PFSK-1 (cell line): ENCODE measurements around the gene CHST2.

ENCODE experiments used
- FOXP2 ChIP-seq: optimal IDR thresholded peaks from 2 replicates; pipeline ENCODE3; 2011; ENCODE audit warnings: borderline replicate concordance, control low read depth, inconsistent platforms; ENCODE audit not compliant: insufficient read depth; ENCODE audit errors: extremely low read length, extremely low read depth
- POLR2AphosphoS5 ChIP-seq: IDR thresholded peaks from 2 replicates; pipeline ENCODE4 v1.6.1; 2012; ENCODE audit warnings: low read depth, mild to moderate bottlenecking, control low read depth, low read length, moderate library complexity
- SIN3A ChIP-seq: IDR thresholded peaks from 2 replicates; pipeline ENCODE4 v1.6.1; 2012; ENCODE audit warnings: mild to moderate bottlenecking, low read length, moderate library complexity, borderline replicate concordance; ENCODE audit not compliant: insufficient read depth
- TAF1 ChIP-seq: IDR thresholded peaks from 2 replicates; pipeline ENCODE4 v1.6.1; 2012; ENCODE audit warnings: low read length, control low read depth, borderline replicate concordance; ENCODE audit not compliant: insufficient read depth
- TF ChIP-seq, protein P1 (sequence below), 2 experiments: IDR thresholded peaks; 2 replicates each; pipeline versions ENCODE4 v1.6.1 to v1.8.0; 2011 to 2012; ENCODE audit warnings: low read depth in 2 of 2, low read length in 2 of 2, control low read depth in 1 of 2, inconsistent platforms in 1 of 2, mild to moderate bottlenecking in 1 of 2, moderate library complexity in 1 of 2; ENCODE audit not compliant: insufficient read depth in 1 of 2

DNA sequence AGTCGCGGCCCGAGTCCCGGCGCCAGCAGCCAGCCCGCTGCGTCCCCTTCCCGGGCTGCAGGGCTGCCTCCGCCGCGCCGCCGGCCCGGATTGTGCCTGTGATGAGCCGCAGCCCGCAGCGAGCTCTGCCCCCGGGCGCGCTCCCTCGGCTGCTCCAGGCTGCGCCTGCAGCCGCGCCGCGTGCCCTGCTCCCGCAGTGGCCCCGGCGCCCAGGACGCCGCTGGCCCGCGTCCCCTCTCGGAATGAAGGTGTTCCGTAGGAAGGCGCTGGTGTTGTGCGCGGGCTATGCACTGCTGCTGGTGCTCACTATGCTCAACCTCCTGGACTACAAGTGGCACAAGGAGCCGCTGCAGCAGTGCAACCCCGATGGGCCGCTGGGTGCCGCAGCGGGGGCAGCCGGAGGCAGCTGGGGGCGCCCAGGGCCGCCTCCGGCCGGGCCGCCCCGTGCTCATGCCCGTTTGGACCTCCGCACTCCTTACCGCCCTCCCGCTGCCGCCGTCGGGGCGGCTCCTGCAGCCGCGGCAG lies 1.2 kb downstream of the CHST2 start:
- TF ChIP-seq, protein P1, sequence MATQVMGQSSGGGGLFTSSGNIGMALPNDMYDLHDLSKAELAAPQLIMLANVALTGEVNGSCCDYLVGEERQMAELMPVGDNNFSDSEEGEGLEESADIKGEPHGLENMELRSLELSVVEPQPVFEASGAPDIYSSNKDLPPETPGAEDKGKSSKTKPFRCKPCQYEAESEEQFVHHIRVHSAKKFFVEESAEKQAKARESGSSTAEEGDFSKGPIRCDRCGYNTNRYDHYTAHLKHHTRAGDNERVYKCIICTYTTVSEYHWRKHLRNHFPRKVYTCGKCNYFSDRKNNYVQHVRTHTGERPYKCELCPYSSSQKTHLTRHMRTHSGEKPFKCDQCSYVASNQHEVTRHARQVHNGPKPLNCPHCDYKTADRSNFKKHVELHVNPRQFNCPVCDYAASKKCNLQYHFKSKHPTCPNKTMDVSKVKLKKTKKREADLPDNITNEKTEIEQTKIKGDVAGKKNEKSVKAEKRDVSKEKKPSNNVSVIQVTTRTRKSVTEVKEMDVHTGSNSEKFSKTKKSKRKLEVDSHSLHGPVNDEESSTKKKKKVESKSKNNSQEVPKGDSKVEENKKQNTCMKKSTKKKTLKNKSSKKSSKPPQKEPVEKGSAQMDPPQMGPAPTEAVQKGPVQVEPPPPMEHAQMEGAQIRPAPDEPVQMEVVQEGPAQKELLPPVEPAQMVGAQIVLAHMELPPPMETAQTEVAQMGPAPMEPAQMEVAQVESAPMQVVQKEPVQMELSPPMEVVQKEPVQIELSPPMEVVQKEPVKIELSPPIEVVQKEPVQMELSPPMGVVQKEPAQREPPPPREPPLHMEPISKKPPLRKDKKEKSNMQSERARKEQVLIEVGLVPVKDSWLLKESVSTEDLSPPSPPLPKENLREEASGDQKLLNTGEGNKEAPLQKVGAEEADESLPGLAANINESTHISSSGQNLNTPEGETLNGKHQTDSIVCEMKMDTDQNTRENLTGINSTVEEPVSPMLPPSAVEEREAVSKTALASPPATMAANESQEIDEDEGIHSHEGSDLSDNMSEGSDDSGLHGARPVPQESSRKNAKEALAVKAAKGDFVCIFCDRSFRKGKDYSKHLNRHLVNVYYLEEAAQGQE (IDR thresholded peaks at IDR 0.05; ENCODE audit: insufficient read depth in 1 of 2, low read depth in 2 of 2, low read length in 2 of 2) = no peak
- TF ChIP-seq POLR2AphosphoS5 (no peak), SIN3A (no peak), TAF1 (no peak), FOXP2 (no peak)
